Parathyroid adenoma (tissue), 2 donors: ENCODE measurements around the gene ESYT2.
"Not testable (repeated sequence)": the region's sequence is repeated elsewhere in the genome, so short reads cannot be mapped to it uniquely, and the experiment has no call there.

Experiments
- H2AFZ ChIP-seq: fragments of 300-600 bp; sonication (generic); one replicate; pipeline ENCODE4 v1.7.0; 2017; ENCODE audit warnings: antibody characterized with exemption, mild to moderate bottlenecking
- H3K27ac ChIP-seq: fragments of 300-600 bp; sonication (generic); one replicate; pipeline ENCODE4 v1.7.0; 2017
- H3K27me3 ChIP-seq: fragments of 300-600 bp; sonication (generic); one replicate; pipeline ENCODE4 v1.7.0; 2017; ENCODE audit warnings: low read length; ENCODE audit not compliant: control insufficient read depth, insufficient read depth
- H3K36me3 ChIP-seq: fragments of 300-600 bp; sonication (generic); one replicate; pipeline ENCODE4 v1.7.0; 2017; ENCODE audit warnings: low read length; ENCODE audit not compliant: control insufficient read depth, insufficient read depth
- H3K4me1 ChIP-seq: fragments of 300-600 bp; sonication (generic); one replicate; pipeline ENCODE4 v1.7.0; 2017; ENCODE audit warnings: control low read depth
- H3K4me2 ChIP-seq: fragments of 300-600 bp; sonication (generic); one replicate; pipeline ENCODE4 v1.7.0; 2017; ENCODE audit warnings: low read length
- H3K4me3 ChIP-seq: fragments of 300-600 bp; sonication (generic); one replicate; pipeline ENCODE4 v1.7.0; 2017; ENCODE audit warnings: low read depth, low read length
- H3K79me2 ChIP-seq: fragments of 300-600 bp; sonication (generic); one replicate; pipeline ENCODE4 v1.7.0; 2017; ENCODE audit warnings: control low read depth
- H3K9ac ChIP-seq: fragments of 300-600 bp; sonication (generic); one replicate; pipeline ENCODE4 v1.7.0; 2017; ENCODE audit warnings: mild to moderate bottlenecking
- H3K9me3 ChIP-seq: fragments of 300-600 bp; sonication (generic); one replicate; pipeline ENCODE4 v1.7.0; 2017; ENCODE audit warnings: low read length; ENCODE audit not compliant: control insufficient read depth
- TF ChIP-seq, protein P1 (sequence below): fragments of 300-600 bp; sonication (generic); IDR thresholded peaks from one replicate; pipeline ENCODE4 v1.7.0; 2017; ENCODE audit warnings: antibody characterized with exemption, mild to moderate bottlenecking
- donor health status: primary hyperparathyroidism.

The ESYT2 gene

DNA sequence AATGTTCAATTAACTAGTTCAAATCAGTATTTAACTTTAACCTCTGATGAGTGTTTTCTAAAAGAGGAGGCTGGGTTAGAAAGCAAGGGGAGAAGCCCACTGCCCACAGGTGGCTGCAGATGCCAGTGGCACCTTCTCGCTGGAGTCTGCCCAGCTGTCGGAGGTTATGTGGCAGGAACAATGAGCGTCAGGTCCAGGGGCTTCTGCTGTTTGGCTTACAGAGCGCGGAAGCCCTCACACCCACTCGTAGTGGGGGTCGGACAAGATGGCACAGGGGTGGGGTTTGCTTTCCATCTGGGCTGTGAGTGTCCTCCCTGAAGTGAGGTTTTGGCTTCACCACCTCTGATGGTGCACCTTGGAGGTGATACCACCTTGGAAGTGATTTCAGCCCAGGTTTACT is 35.5 kb upstream of the ESYT2 start:
- Histone ChIP-seq H3K4me3 (no peak overlapping the region), H3K9ac (no peak overlapping the region), H3K4me1 (no peaks in the 10 kb centered on the region), H3K27ac (peak overlapping the region; percentile 78), H3K79me2 (peaks cover 3% of the 10 kb centered on the region), H3K4me2 (no peak overlapping the region), H2AFZ (no peak overlapping the region), H3K36me3 (no peaks in the 10 kb centered on the region), H3K27me3 (no peaks in the 10 kb centered on the region), H3K9me3 (no peaks in the 10 kb centered on the region)
- TF ChIP-seq, protein P1, sequence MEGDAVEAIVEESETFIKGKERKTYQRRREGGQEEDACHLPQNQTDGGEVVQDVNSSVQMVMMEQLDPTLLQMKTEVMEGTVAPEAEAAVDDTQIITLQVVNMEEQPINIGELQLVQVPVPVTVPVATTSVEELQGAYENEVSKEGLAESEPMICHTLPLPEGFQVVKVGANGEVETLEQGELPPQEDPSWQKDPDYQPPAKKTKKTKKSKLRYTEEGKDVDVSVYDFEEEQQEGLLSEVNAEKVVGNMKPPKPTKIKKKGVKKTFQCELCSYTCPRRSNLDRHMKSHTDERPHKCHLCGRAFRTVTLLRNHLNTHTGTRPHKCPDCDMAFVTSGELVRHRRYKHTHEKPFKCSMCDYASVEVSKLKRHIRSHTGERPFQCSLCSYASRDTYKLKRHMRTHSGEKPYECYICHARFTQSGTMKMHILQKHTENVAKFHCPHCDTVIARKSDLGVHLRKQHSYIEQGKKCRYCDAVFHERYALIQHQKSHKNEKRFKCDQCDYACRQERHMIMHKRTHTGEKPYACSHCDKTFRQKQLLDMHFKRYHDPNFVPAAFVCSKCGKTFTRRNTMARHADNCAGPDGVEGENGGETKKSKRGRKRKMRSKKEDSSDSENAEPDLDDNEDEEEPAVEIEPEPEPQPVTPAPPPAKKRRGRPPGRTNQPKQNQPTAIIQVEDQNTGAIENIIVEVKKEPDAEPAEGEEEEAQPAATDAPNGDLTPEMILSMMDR, result no peak

DNA sequence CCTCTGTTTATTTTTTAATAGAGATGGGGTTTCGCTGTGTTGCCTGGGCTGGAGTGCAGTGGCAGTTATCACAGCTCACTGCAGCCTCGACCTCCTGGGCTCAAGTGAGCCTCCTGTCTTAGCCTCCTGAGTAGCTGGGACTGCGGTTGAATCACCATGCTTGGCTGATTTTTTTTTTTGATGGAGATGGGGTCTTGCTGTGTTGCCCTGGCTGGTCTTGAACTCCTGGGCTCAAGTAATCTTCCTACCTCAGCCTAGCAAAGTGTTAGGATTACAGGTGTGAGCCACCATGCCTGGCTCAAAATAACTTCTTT is 35.2 kb upstream of the ESYT2 start:
- H3K9ac ChIP-seq, result no peak overlapping the region
- no peaks in the 10 kb centered on the region for H3K9me3 ChIP-seq
- peaks cover 3% of the 10 kb centered on the region for H3K79me2 ChIP-seq
- no peaks in the 10 kb centered on the region for H3K36me3 ChIP-seq
- H3K27me3 ChIP-seq, result no peaks in the 10 kb centered on the region
- TF ChIP-seq, protein P1, result no peak
- no peaks in the 10 kb centered on the region for H3K4me1 ChIP-seq
- H3K27ac ChIP-seq, result peak overlapping the region; percentile 78
- H3K4me3 ChIP-seq, result peak overlapping the region; percentile 45
- peak overlapping the region; percentile 39 for H3K4me2 ChIP-seq
- peak overlapping the region; percentile 79 for H2AFZ ChIP-seq

DNA sequence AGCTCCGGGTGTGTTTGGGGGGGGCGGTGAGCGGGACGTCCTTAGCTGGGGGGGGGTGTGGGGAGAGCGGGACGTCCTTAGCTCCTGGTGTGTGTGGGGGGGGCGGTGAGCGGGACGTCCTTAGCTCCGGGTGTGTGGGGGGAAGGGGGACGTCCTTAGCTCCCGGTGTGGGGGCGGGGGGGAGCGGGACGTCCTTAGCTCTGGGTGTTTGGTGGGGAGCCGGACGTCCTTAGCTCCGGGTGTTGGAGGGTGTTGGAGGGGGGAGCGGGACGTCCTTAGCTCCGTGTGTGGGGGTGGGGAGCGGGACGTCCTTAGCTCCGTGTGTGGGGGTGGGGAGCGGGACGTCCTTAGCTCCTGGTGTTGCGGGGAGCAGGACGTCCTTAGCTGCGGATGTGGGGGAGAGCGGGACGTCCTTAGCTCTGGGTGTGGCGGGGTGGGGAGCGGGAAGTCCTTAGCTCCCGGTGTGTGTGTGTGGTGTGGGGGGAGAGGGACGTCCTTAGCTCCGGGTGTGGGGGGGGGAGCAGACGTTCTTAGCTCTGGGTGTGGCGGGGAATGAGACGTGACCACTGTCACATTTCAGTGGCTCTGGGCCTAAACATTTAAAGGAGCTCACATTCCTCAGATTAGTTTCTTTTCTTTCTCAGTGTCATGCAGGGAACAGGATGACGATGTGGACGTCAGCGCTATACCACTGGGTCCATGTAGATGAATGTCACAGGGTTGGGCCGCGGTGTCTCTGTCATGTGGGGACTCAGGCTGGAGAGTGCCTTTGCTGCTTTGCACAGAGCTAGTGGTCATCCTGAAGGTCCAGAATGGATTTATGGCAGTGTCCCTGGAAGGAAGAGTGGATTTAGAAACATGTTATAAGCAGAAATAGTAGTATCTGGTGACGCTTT is 34.5 kb upstream of the ESYT2 start:
- Histone ChIP-seq H3K27me3 (no peaks in the 10 kb centered on the region), H3K4me3 (peak overlapping the region; percentile 45), H3K4me2 (peak overlapping the region; percentile 39), H2AFZ (peak overlapping the region; percentile 79), H3K4me1 (no peaks in the 10 kb centered on the region), H3K27ac (peak overlapping the region; percentile 78), H3K36me3 (no peaks in the 10 kb centered on the region), H3K79me2 (peaks cover 3% of the 10 kb centered on the region), H3K9ac (no peak overlapping the region), H3K9me3 (no peaks in the 10 kb centered on the region)
- TF ChIP-seq, protein P1, result no peak

DNA sequence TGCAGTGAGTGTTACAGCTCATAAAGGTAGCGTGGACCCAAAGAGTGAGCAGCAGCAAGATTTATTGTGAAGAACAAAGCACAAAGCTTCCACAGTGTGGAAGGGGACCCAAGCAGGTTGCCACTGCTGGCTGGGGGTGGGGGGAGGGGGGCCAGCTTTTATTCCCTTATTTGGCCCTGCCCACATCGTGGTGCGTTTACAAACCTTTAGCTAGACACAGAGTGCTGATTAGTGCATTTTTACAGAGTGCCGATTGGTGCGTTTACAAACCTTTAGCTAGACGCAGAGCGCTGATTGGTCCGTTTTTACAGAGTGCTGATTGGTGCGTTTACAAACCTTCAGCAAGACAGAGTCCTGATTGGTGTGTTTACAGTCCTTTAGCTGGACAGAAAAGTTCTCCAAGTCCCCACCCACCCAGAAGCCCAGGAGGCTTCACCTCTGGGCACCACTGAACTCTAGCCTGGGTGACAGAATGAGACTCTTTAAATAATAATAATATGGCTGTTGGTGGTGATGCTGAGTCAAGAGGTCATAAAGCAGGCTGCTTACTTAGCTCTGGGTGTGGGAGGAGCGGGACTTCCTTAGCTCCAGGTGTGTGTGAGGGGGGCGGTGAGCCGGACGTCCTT is 33.8 kb upstream of the ESYT2 start:
- H3K36me3 ChIP-seq, H3K9ac ChIP-seq, H3K79me2 ChIP-seq, H3K27me3 ChIP-seq, H3K4me1 ChIP-seq, H3K9me3 ChIP-seq: not testable (repeated sequence)
- H3K27ac ChIP-seq, result peak overlapping the region; percentile 78
- peak overlapping the region; percentile 45 for H3K4me3 ChIP-seq
- H3K4me2 ChIP-seq, result peak overlapping the region; percentile 39
- peak overlapping the region; percentile 79 for H2AFZ ChIP-seq

DNA sequence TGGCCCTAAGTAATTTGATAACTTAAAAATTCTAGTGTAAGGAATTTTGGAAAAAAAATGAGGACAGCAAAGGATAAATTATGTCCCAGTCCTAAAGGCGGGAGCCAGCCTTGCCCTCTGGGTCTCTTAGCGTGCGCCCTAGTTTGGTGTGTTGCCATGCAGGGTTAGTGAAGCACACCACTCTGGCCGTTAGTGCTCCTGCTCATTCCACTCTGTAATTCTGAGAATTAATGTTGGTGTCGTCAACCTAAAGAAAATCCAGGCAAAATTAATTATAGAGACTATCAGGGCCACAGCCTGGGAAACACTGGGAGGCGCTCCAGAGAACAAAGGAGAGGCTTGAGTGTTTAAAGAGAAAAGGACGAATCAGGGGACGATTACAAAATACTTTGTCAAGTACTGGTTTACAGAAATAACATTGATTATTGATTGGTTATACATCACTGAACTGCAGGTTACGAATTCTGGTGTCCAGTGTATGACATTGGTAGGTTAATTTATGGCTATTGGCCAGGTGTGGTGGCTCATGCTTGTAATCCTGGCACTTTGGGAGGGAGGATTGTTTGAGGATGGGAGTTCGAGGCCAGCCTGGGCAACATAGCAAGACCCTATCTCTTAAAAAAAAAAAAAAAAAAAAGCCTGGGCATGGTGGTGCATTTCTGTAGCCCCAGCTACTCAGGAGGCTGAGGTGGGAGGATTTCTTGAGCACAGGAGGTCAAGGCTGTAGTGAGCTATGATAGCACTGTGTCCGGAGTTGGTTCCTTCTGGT is 32.8 kb upstream of the ESYT2 start:
- peaks cover 6% of the 10 kb centered on the region for H3K79me2 ChIP-seq
- H3K9me3 ChIP-seq, result no peaks in the 10 kb centered on the region
- TF ChIP-seq, protein P1, result no peak
- no peak overlapping the region for H2AFZ ChIP-seq
- H3K9ac ChIP-seq, result no peak overlapping the region
- H3K4me1 ChIP-seq, result peaks cover 8% of the 10 kb centered on the region
- H3K4me3 ChIP-seq, result no peak overlapping the region
- H3K36me3 ChIP-seq, result no peaks in the 10 kb centered on the region
- no peak overlapping the region for H3K27ac ChIP-seq
- no peaks in the 10 kb centered on the region for H3K27me3 ChIP-seq
- no peak overlapping the region for H3K4me2 ChIP-seq
